B cell (primary cell): ENCODE results near the gene TBX1. TPM values are rescaled to one million over a fixed set of nuclear protein-coding genes. Genes with fewer than 3 reads are reported as not detected.

Experiments
- ATAC-seq: fragments of 200-7000 bp; cut with Tn5 transposase; one replicate; pipeline ENCODE4 v1.10.0; 2021; ENCODE audit warnings: low read depth, mild to moderate bottlenecking, moderate number of reproducible peaks, moderate library complexity
- CTCF ChIA-PET: fragments of 350-600 bp; sonication (Branson Sonifier 250); formaldehyde crosslinking; loops from one replicate; lab custom pipeline; 2021; ENCODE audit warnings: antibody characterized with exemption, inconsistent platforms; lab: Charles Lee
- POLR2A ChIA-PET: fragments of 350-600 bp; sonication (Branson Sonifier 250); formaldehyde crosslinking; loops from one replicate; lab custom pipeline; 2021; ENCODE audit warnings: antibody characterized with exemption; lab: Charles Lee
- DNase-seq: peaks from one replicate; pipeline ENCODE4 v3.0.0; 2013
- H2AFZ ChIP-seq: 2 replicates; pipeline ENCODE4 v1.6.1; 2012; ENCODE audit warnings: mild to moderate bottlenecking, low read depth, low read length; ENCODE audit not compliant: insufficient read depth, poor library complexity, severe bottlenecking
- H3K27ac ChIP-seq, 2 donors: 1 replicate in 1 of 2; 2 replicates in 1 of 2; pipeline ENCODE4 v1.5.1; 2012 to 2013; ENCODE audit warnings: low read length in 2 of 2, mild to moderate bottlenecking in 2 of 2, moderate library complexity in 1 of 2
- H3K27me3 ChIP-seq, 4 experiments: fragments of 200-600 bp in 1 of 4; sonication (generic) in 1 of 4; replicated peaks in 1 of 4; 1 replicate in 2 of 4; 2 replicates in 2 of 4; pipeline versions ENCODE4 v1.6.1 to v1.7.0; 2013 to 2016; ENCODE audit warnings: low read length in 3 of 4, mild to moderate bottlenecking in 2 of 4, mixed read lengths in 1 of 4, moderate library complexity in 1 of 4; ENCODE audit not compliant: insufficient read depth in 4 of 4, control insufficient read depth in 3 of 4; ENCODE audit errors: control extremely low read depth in 1 of 4
- H3K36me3 ChIP-seq, 2 experiments: replicated peaks in 1 of 2; 1 replicate in 1 of 2; 2 replicates in 1 of 2; pipeline versions ENCODE4 v1.6.1 to v1.7.1; 2013; ENCODE audit warnings: low read length in 1 of 2; ENCODE audit not compliant: insufficient read depth in 2 of 2, control insufficient read depth in 1 of 2; ENCODE audit errors: control extremely low read depth in 1 of 2, extremely low read depth in 1 of 2
- H3K4me1 ChIP-seq, 2 donors: fragments of 200-600 bp in 1 of 2; sonication (generic) in 1 of 2; 1 replicate in 1 of 2; 2 replicates in 1 of 2; pipeline versions ENCODE4 v1.5.1 to v1.6.1; 2013 to 2017; ENCODE audit warnings: low read length in 2 of 2; ENCODE audit not compliant: control insufficient read depth in 2 of 2, insufficient read depth in 2 of 2
- H3K4me2 ChIP-seq: replicated peaks from 2 replicates; pipeline ENCODE3; 2012; ENCODE audit warnings: mild to moderate bottlenecking, low read depth, low read length; ENCODE audit not compliant: poor library complexity, severe bottlenecking
- H3K4me3 ChIP-seq, 5 experiments: fragments of 200-600 bp in 1 of 5; sonication (generic) in 1 of 5; 1 replicate in 3 of 5; 2 replicates in 2 of 5; pipeline versions ENCODE4 v1.5.1 to v1.7.0; 2011 to 2016; ENCODE audit warnings: low read length in 4 of 5, mild to moderate bottlenecking in 4 of 5, low read depth in 2 of 5, control low read depth in 1 of 5, moderate library complexity in 1 of 5; ENCODE audit not compliant: insufficient read depth in 1 of 5; ENCODE audit errors: control extremely low read depth in 1 of 5, extremely low read depth in 1 of 5
- H3K79me2 ChIP-seq: fragments of 200-600 bp; sonication (generic); one replicate; pipeline ENCODE4 v1.6.0; 2016; ENCODE audit warnings: low read length; ENCODE audit not compliant: control insufficient read depth, insufficient read depth
- H3K9ac ChIP-seq: fragments of 200-600 bp; sonication (generic); 2 replicates; pipeline ENCODE4 v1.6.1; 2017; ENCODE audit warnings: mild to moderate bottlenecking, low read length, moderate library complexity
- H3K9me3 ChIP-seq, 3 donors: one replicate each; pipeline versions ENCODE4 v1.6.1 to v1.7.1; 2013; ENCODE audit warnings: low read length in 2 of 3; ENCODE audit not compliant: control insufficient read depth in 2 of 3, insufficient read depth in 1 of 3; ENCODE audit errors: control extremely low read depth in 1 of 3
- H4K20me1 ChIP-seq: 2 replicates; pipeline ENCODE4 v1.6.0; 2012; ENCODE audit warnings: mild to moderate bottlenecking, low read length; ENCODE audit not compliant: insufficient read depth, control insufficient read depth, poor library complexity, severe bottlenecking
- H3K27ac Mint-ChIP-seq: one replicate; pipeline ENCODE4 v1.8.0; 2021; ENCODE audit warnings: mixed read lengths
- H3K27me3 Mint-ChIP-seq: one replicate; pipeline ENCODE4 v1.8.0; 2021; ENCODE audit warnings: mixed read lengths
- H3K4me1 Mint-ChIP-seq: one replicate; pipeline ENCODE4 v1.8.0; 2021; ENCODE audit warnings: mixed read lengths
- H3K4me3 Mint-ChIP-seq: one replicate; pipeline ENCODE4 v1.8.0; 2021; ENCODE audit warnings: mixed read lengths
- H3K9me3 Mint-ChIP-seq: one replicate; pipeline ENCODE4 v1.8.0; 2022; ENCODE audit warnings: mixed read lengths; ENCODE audit not compliant: insufficient read depth
- EZH2 ChIP-seq: IDR thresholded peaks from 2 replicates; pipeline ENCODE4 v1.6.1; 2012; ENCODE audit warnings: borderline replicate concordance, low read depth, mild to moderate bottlenecking, moderate library complexity, low read length; ENCODE audit not compliant: insufficient read depth, poor library complexity, severe bottlenecking
- WGBS: methylation state at CpG from one replicate; pipeline ENCODE4 v1.1.5; 2013; ENCODE audit warnings: missing lambda C conversion rate; ENCODE audit not compliant: insufficient coverage; 5-methylcytosine and 5-hydroxymethylcytosine counted together
- intact Hi-C: fragments of 100-400 bp; cut with micrococcal nuclease; formaldehyde crosslinking; loops from one replicate; pipeline ENCODE4 v1.10.0; 2022
- polyA plus RNA-seq: library from polyadenylated mRNA; depleted of rRNA; stranded (reverse); fragments of >200 nt; gene quantifications from 2 replicates; pipeline ENCODE4 v1.2.3, GENCODE V29; 2012
- total RNA-seq, 2 donors: library from RNA; stranded (reverse); fragments of 120-200 nt in 1 of 2; gene quantifications; 1 replicate in 1 of 2; 2 replicates in 1 of 2; pipeline versions ENCODE4 v1.2.3 to v1.2.4, GENCODE V29; 2013 to 2022
- TF ChIP-seq, protein P1 (sequence below): fragments of 200-600 bp; IDR thresholded peaks from one replicate; pipeline ENCODE4 v1.8.0; 2022; ENCODE audit warnings: antibody characterized with exemption, mild to moderate bottlenecking

The TBX1 gene
- total and polyA plus RNA-seq, 2 donors (not counting 1 experiment from before 2014, with no cell fraction given), result not detected

DNA sequence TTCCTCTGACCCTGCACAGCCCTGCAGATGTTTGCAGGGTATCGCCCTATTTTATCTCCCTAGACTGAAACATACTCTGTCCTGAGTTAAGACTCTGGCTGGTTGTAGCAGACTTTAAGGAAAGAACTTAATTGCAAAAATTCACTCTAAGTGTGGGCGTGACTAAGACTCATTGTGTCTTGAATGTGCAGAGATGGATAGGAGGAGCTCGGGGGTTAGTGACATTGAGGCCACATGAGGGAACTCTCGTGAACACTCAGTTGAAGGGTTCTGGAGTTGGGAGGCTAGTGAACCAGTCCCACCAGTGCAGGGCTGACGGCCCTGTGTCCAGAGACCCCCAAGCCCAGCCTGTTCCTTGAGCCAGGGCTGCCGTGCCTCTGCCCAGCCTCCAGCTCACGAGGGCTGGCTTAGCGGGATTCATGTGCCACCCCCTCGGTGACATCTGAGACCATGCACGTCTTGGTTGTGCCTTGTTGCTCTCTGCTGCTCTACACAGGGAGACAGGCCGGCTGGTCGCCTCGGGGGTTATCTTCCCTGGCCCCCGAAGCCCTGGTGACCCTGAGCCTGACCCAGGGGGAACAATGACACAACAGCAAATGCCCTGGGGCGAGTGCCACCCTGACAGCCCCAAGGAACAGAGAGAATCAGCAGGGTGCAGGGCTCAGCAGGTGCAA, 11.4 kb upstream of the TBX1 start:
- TF ChIP-seq, protein P1, sequence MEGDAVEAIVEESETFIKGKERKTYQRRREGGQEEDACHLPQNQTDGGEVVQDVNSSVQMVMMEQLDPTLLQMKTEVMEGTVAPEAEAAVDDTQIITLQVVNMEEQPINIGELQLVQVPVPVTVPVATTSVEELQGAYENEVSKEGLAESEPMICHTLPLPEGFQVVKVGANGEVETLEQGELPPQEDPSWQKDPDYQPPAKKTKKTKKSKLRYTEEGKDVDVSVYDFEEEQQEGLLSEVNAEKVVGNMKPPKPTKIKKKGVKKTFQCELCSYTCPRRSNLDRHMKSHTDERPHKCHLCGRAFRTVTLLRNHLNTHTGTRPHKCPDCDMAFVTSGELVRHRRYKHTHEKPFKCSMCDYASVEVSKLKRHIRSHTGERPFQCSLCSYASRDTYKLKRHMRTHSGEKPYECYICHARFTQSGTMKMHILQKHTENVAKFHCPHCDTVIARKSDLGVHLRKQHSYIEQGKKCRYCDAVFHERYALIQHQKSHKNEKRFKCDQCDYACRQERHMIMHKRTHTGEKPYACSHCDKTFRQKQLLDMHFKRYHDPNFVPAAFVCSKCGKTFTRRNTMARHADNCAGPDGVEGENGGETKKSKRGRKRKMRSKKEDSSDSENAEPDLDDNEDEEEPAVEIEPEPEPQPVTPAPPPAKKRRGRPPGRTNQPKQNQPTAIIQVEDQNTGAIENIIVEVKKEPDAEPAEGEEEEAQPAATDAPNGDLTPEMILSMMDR, result no peak
- TF ChIP-seq EZH2, result no peak
- Histone ChIP-seq H3K36me3 (no peaks in the 10 kb centered on the region), H3K4me3 (no peak overlapping the region), H3K9ac (no peak overlapping the region), H3K4me2 (no peak overlapping the region), H3K27me3 (peaks cover 0 to 27% (median 7%) of the 10 kb centered on the region in 4 experiments), H2AFZ (no peak overlapping the region), H3K9me3 (peaks cover 0 to 4% (median 0%) of the 10 kb centered on the region in 3 donors), H3K79me2 (no peaks in the 10 kb centered on the region), H3K4me1 (no peaks in the 10 kb centered on the region), H3K27ac (no peak overlapping the region), H4K20me1 (no peaks in the 10 kb centered on the region)
- H3K9me3 Mint-ChIP-seq, result no peaks in the 10 kb centered on the region
- no peak for DNase-seq
- ATAC-seq, result no peak
- 87% methylated on average over 14 of the region's 15 CpGs for WGBS
- no peaks in the 10 kb centered on the region for H3K4me1 Mint-ChIP-seq
- no peak overlapping the region for H3K4me3 Mint-ChIP-seq
- H3K27ac Mint-ChIP-seq, result no peak overlapping the region
- peaks cover 20% of the 10 kb centered on the region for H3K27me3 Mint-ChIP-seq
- POLR2A ChIA-PET, result no interaction called here
- intact Hi-C loops, result no loop called here
- CTCF ChIA-PET, result no interaction called here

DNA sequence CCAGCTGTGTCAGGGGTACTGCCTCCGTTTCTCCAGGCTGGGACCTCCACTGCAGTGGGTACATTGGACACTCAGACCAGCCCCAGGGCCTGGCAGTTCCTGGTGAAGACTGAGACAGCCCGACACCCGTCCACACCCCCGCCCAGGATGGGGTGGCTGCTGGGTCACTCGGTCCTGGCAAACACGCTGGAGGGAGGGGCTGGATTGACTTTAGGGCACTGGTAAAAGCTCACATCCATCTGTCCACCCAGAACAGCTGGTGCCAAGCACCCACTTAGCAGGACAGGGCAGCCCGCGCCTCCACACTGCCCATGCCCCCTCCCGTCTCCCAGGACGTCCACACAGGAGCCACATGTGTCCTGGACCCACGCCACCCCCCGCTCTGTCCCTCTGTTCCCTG, 10.7 kb upstream of the TBX1 start:
- no peak overlapping the region for H3K4me3 Mint-ChIP-seq
- WGBS, result 94% methylated on average over 8 of the region's 12 CpGs
- Histone ChIP-seq H4K20me1 (no peaks in the 10 kb centered on the region), H3K79me2 (no peaks in the 10 kb centered on the region), H2AFZ (no peak overlapping the region), H3K27ac (no peak overlapping the region), H3K9ac (no peak overlapping the region), H3K4me3 (no peak overlapping the region), H3K36me3 (no peaks in the 10 kb centered on the region), H3K4me2 (no peak overlapping the region), H3K27me3 (peaks cover 0 to 34% (median 12%) of the 10 kb centered on the region in 4 experiments), H3K9me3 (peaks cover 0 to 8% (median 0%) of the 10 kb centered on the region in 3 donors), H3K4me1 (peaks cover 0 to 5% of the 10 kb centered on the region in 2 donors)
- DNase-seq (no peak), ATAC-seq (no peak)
- H3K4me1 Mint-ChIP-seq, result no peaks in the 10 kb centered on the region
- peaks cover 22% of the 10 kb centered on the region for H3K27me3 Mint-ChIP-seq
- H3K9me3 Mint-ChIP-seq, result no peaks in the 10 kb centered on the region
- CTCF ChIA-PET, result interaction anchor here (0.8 kb wide), 1 partner anchor 160 kb away, joined by 3 read pairs; no protein-coding TSS in a partner anchor
- POLR2A ChIA-PET, result no interaction called here
- TF ChIP-seq, protein P1, result no peak
- TF ChIP-seq EZH2, result no peak
- H3K27ac Mint-ChIP-seq, result no peak overlapping the region
- intact Hi-C loops, result no loop called here
